Neural cell (in vitro differentiated cells): ENCODE measurements around the gene SH3PXD2A.

Experiments used
- EP300 ChIP-seq: fragments of 450-650 bp; conservative IDR thresholded peaks from 2 replicates; pipeline ENCODE4 v1.6.1; 2014; ENCODE audit warnings: antibody characterized with exemption, mild to moderate bottlenecking, moderate library complexity; ENCODE audit not compliant: poor library complexity, severe bottlenecking
- RAD21 ChIP-seq: fragments of 450-650 bp; conservative IDR thresholded peaks from 2 replicates; pipeline ENCODE4 v1.6.1; 2014; ENCODE audit warnings: antibody characterized with exemption, mild to moderate bottlenecking, moderate library complexity
- TAF1 ChIP-seq: IDR thresholded peaks from 2 replicates; pipeline ENCODE4 v1.6.1; 2012; ENCODE audit warnings: low read depth
- TF ChIP-seq, protein P1 (sequence below): fragments of 450-650 bp; IDR thresholded peaks from 2 replicates; pipeline ENCODE4 v1.5.1; 2014; ENCODE audit warnings: antibody characterized with exemption, mild to moderate bottlenecking, moderate library complexity; ENCODE audit not compliant: poor library complexity, severe bottlenecking

- TF ChIP-seq TAF1 (no peak), EP300 (no peak), RAD21 (no peak)
- TF ChIP-seq, protein P1, sequence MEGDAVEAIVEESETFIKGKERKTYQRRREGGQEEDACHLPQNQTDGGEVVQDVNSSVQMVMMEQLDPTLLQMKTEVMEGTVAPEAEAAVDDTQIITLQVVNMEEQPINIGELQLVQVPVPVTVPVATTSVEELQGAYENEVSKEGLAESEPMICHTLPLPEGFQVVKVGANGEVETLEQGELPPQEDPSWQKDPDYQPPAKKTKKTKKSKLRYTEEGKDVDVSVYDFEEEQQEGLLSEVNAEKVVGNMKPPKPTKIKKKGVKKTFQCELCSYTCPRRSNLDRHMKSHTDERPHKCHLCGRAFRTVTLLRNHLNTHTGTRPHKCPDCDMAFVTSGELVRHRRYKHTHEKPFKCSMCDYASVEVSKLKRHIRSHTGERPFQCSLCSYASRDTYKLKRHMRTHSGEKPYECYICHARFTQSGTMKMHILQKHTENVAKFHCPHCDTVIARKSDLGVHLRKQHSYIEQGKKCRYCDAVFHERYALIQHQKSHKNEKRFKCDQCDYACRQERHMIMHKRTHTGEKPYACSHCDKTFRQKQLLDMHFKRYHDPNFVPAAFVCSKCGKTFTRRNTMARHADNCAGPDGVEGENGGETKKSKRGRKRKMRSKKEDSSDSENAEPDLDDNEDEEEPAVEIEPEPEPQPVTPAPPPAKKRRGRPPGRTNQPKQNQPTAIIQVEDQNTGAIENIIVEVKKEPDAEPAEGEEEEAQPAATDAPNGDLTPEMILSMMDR: no peak
These were observed 68.0 kb downstream of the SH3PXD2A start for GRCh38 chr10:103787331-103787730.
